ENCODE results near the gene PFKFB2. TPM values are rescaled to one million over a fixed set of nuclear protein-coding genes. Genes with fewer than 3 reads are reported as not detected.

PFKFB2 gene
- total RNA-seq, 1 experiment from 2014 or later, result 16.8 TPM

- no peaks in the 10 kb centered on the region for H3K9me3 Mint-ChIP-seq
- H3K4me3 Mint-ChIP-seq, result no peak within 1 kb of the TSS
- no peak for TF ChIP-seq USF2 (CRISPR knock-in tag; IDR thresholded peaks at IDR 0.05)
- peak; percentile 74 for TF ChIP-seq GABPB1 (CRISPR knock-in tag; IDR thresholded peaks at IDR 0.05)
- H3K27me3 Mint-ChIP-seq (ENCODE audit: low read depth), result no peaks in the 10 kb centered on the region
- peaks cover 18% of the 10 kb centered on the region for H3K4me1 Mint-ChIP-seq
- H3K27ac Mint-ChIP-seq, result no peak within 1 kb of the TSS
- ATAC-seq (no peak), DNase-seq (ENCODE audit: low spot score) (no peak)
- ChIA-PET CTCF (interaction anchor here (1.0 kb wide), 1 partner anchor 154 kb away, joined by 3 read pairs; no protein-coding TSS in a partner anchor), POLR2A (no interaction called here)
- H3K36me3 Mint-ChIP-seq, result no peaks in the 10 kb centered on the region
These were observed 35.9 kb downstream of the PFKFB2 start, which contains the start of gene C4BPB for GRCh38 chr1:207088701-207089626. C4BPB (plus strand) TSS chr1:207088860; CDS start chr1:207089532, 672 bp downstream.

GRCh38 chr1:207089627-207090355 is 36.7 kb downstream of the PFKFB2 start:
- no peak for ATAC-seq
- peaks cover 12% of the 10 kb centered on the region for H3K4me1 Mint-ChIP-seq

More at GRCh38 chr1:207089627-207090355, 36.7 kb downstream of the PFKFB2 start:
- Mint-ChIP-seq H3K27me3 (ENCODE audit: low read depth) (no peaks in the 10 kb centered on the region), H3K36me3 (no peaks in the 10 kb centered on the region), H3K9me3 (no peaks in the 10 kb centered on the region), H3K27ac (no peak overlapping the region), H3K4me3 (no peak overlapping the region)
- DNase-seq (ENCODE audit: low spot score), result no peak
- TF ChIP-seq NR3C1 (CRISPR knock-in tag; conservative IDR thresholded peaks at IDR 0.05; ENCODE audit: low read depth), result no peak
- no peak for TF ChIP-seq PREB (CRISPR knock-in tag; IDR thresholded peaks at IDR 0.05; ENCODE audit: borderline replicate concordance)
- no peak for TF ChIP-seq MXD4 (CRISPR knock-in tag; IDR thresholded peaks at IDR 0.05; ENCODE audit: borderline replicate concordance)
- TF ChIP-seq ZNF423 (CRISPR knock-in tag; IDR thresholded peaks at IDR 0.05), result no peak
- no peak for TF ChIP-seq IRF2 (CRISPR knock-in tag; IDR thresholded peaks at IDR 0.05; ENCODE audit: borderline replicate concordance, low read depth)
- TF ChIP-seq JAZF1 (CRISPR knock-in tag; IDR thresholded peaks at IDR 0.05), result no peak
- TF ChIP-seq HMGXB4 (CRISPR knock-in tag; IDR thresholded peaks at IDR 0.05), result no peak
- TF ChIP-seq HMGA2 (CRISPR knock-in tag; IDR thresholded peaks at IDR 0.05), result no peak
- no peak for TF ChIP-seq AR (CRISPR knock-in tag; IDR thresholded peaks at IDR 0.05)
- no peak for TF ChIP-seq CBFB (CRISPR knock-in tag; IDR thresholded peaks at IDR 0.05; ENCODE audit: low read depth)
- POLR2A ChIA-PET, result no interaction called here
- CTCF ChIA-PET, result interaction anchor here (1.0 kb wide), 1 partner anchor 155 kb away, joined by 3 read pairs; no protein-coding TSS in a partner anchor

Measured in WTC11 (cell line).